ENCODE measurements around the gene KRT6C.
"Not testable (repeated sequence)": the region's sequence is repeated elsewhere in the genome, so short reads cannot be mapped to it uniquely, and the experiment has no call there.

The KRT6C gene

GRCh38 chr12:52473768-52474167 is at the start of gene KRT6C:
KRT6C (minus strand) TSS chr12:52473805; CDS start chr12:52473737, 68 bp downstream.
- FAIRE-seq, result no peak

GRCh38 chr12:52522346-52523011 is 48.9 kb upstream of the KRT6C start:
- FAIRE-seq, result no peak

- no peak for FAIRE-seq
These were observed 48.1 kb upstream of the KRT6C start for GRCh38 chr12:52521568-52522266.

GRCh38 chr12:52521175-52521567 is 47.6 kb upstream of the KRT6C start:
- FAIRE-seq, result no peak

GRCh38 chr12:52519826-52520662 is 46.4 kb upstream of the KRT6C start, which contains the start of gene KRT5:
KRT5 (minus strand) TSS chr12:52520394; CDS start chr12:52520296, 98 bp downstream.
- no peak for FAIRE-seq

GRCh38 chr12:52519387-52519703 is 45.7 kb upstream of the KRT6C start:
- no peak for FAIRE-seq

GRCh38 chr12:52518574-52519386 is 45.2 kb upstream of the KRT6C start:
- FAIRE-seq, result no peak

GRCh38 chr12:52517888-52518287 is 44.3 kb upstream of the KRT6C start:
- FAIRE-seq, result no peak

GRCh38 chr12:52517005-52517835 is 43.6 kb upstream of the KRT6C start:
- no peak for FAIRE-seq

GRCh38 chr12:52515927-52516831 is 42.6 kb upstream of the KRT6C start:
- FAIRE-seq, result no peak

GRCh38 chr12:52515319-52515646 is 41.7 kb upstream of the KRT6C start:
- FAIRE-seq, result no peak

- FAIRE-seq, result no peak
These were observed 41.1 kb upstream of the KRT6C start for GRCh38 chr12:52514471-52515318.

- FAIRE-seq, result no peak
These were observed 40.1 kb upstream of the KRT6C start for GRCh38 chr12:52513736-52514135.

GRCh38 chr12:52508211-52508610 is 34.6 kb upstream of the KRT6C start:
- FAIRE-seq, result no peak

- FAIRE-seq, result no peak
These were observed 33.5 kb upstream of the KRT6C start for GRCh38 chr12:52506858-52507715.

GRCh38 chr12:52502877-52503276 is 29.3 kb upstream of the KRT6C start:
- FAIRE-seq, result no peak

- no peak for FAIRE-seq
These were observed 27.9 kb upstream of the KRT6C start for GRCh38 chr12:52501490-52501889.

GRCh38 chr12:52500574-52500973 is 27.0 kb upstream of the KRT6C start:
- not testable (repeated sequence) for FAIRE-seq
